GM12878 (cell line): ENCODE data around the gene GABRR3. TPM values are rescaled to one million over a fixed set of nuclear protein-coding genes. Genes with fewer than 3 reads are reported as not detected.

Experiments used
- ATAC-seq: fragments of 200-7000 bp; cut with Tn5 transposase; 3 replicates; pipeline ENCODE4 v1.9.1; 2020; ENCODE audit warnings: mild to moderate bottlenecking, moderate library complexity
- BruUV-seq: library from RNA; stranded (reverse); fragments of 400-500 nt; replicated peaks from 2 replicates; lab custom pipeline; 2021; lab: Mats Ljungman, UMichigan
- CTCF ChIA-PET: fragments of 300-600 bp; sonication (Branson Sonifier 250); formaldehyde crosslinking; extraction: SDS; loops from one replicate; lab custom pipeline; 2021; ENCODE audit warnings: inconsistent platforms; lab: Yijun Ruan, JAX
- POLR2A ChIA-PET: fragments of 350-600 bp; formaldehyde crosslinking; extraction: SDS; loops from one replicate; lab custom pipeline; 2021; ENCODE audit warnings: inconsistent platforms; lab: Charles Lee
- RAD21 ChIA-PET: fragments of 300-600 bp; sonication (Branson Sonifier 250); formaldehyde crosslinking; loops from one replicate; lab custom pipeline; 2023; ENCODE audit warnings: antibody characterized with exemption; ENCODE audit not compliant: unreplicated experiment; lab: Charles Lee
- SMC1A ChIA-PET: fragments of 300-600 bp; sonication (Branson Sonifier 250); formaldehyde crosslinking; loops from one replicate; lab custom pipeline; 2023; ENCODE audit not compliant: unreplicated experiment, uncharacterized antibody; lab: Charles Lee
- DNase-seq: peaks from one replicate; pipeline ENCODE4 v3.0.0-alpha.2; 2011; ENCODE audit warnings: low read depth, low spot score
- FAIRE-seq: peaks from 3 replicates; lab custom pipeline; 2011; peaks lifted over from hg19 to GRCh38; lab: Jason Lieb, UNC
- H2AFZ ChIP-seq: 2 replicates; pipeline ENCODE4 v1.6.0; 2011; ENCODE audit warnings: low read depth, low read length, control low read depth; ENCODE audit not compliant: control insufficient read depth
- H3K27ac ChIP-seq: 2 replicates; pipeline ENCODE4 v1.5.1; 2011; ENCODE audit warnings: control low read depth; ENCODE audit not compliant: control insufficient read depth, insufficient read depth
- H3K27me3 ChIP-seq, 2 experiments: replicated peaks in 1 of 2; 2 replicates each; pipeline versions ENCODE4 v1.6.0 to v1.6.1; 2011; ENCODE audit warnings: low read length in 1 of 2; ENCODE audit not compliant: control insufficient read depth in 2 of 2, insufficient read depth in 2 of 2
- H3K36me3 ChIP-seq, 2 experiments: 2 replicates each; pipeline ENCODE4 v1.5.1; 2011; ENCODE audit warnings: low read length in 1 of 2; ENCODE audit not compliant: control insufficient read depth in 2 of 2, insufficient read depth in 2 of 2
- H3K4me1 ChIP-seq: 2 replicates; pipeline ENCODE4 v1.6.1; 2011; ENCODE audit warnings: mild to moderate bottlenecking, low read length, moderate library complexity, mixed read lengths; ENCODE audit not compliant: control insufficient read depth, insufficient read depth
- H3K4me2 ChIP-seq: 2 replicates; pipeline ENCODE4 v1.6.0; 2011; ENCODE audit warnings: control low read depth; ENCODE audit not compliant: control insufficient read depth, insufficient read depth
- H3K4me3 ChIP-seq: fragments of 200-600 bp; sonication (generic); 2 replicates; pipeline ENCODE4 v1.5.1; 2016
- H3K79me2 ChIP-seq: 2 replicates; pipeline ENCODE4 v1.6.0; 2011; ENCODE audit warnings: low read length; ENCODE audit not compliant: control insufficient read depth, insufficient read depth
- H3K9ac ChIP-seq: 2 replicates; pipeline ENCODE4 v1.8.0; 2011; ENCODE audit warnings: low read length, control low read depth, mixed read lengths; ENCODE audit not compliant: control insufficient read depth, insufficient read depth
- H3K9me3 ChIP-seq: replicated peaks from 3 replicates; pipeline ENCODE4 v1.5.1; 2011; ENCODE audit warnings: mild to moderate bottlenecking, low read length; ENCODE audit not compliant: control insufficient read depth, insufficient read depth
- H4K20me1 ChIP-seq: 2 replicates; pipeline ENCODE4 v1.6.0; 2011; ENCODE audit not compliant: control insufficient read depth, insufficient read depth
- ASH2L ChIP-seq: fragments of 300-600, 200-600 bp; sonication (generic); IDR thresholded peaks from 2 replicates; pipeline ENCODE4 v1.6.1; 2017; ENCODE audit warnings: low read depth, mild to moderate bottlenecking, borderline replicate concordance
- E2F8 ChIP-seq: fragments of 450-650 bp; IDR thresholded peaks from 2 replicates; pipeline ENCODE4 v1.6.1; 2018; ENCODE audit warnings: mild to moderate bottlenecking, low read depth, moderate library complexity; ENCODE audit not compliant: partially characterized antibody
- ETV6 ChIP-seq, 2 experiments: fragments of 450-650 bp in 1 of 2; IDR thresholded peaks in 1 of 2; conservative IDR thresholded peaks in 1 of 2; 2 replicates each; pipeline ENCODE4 v1.6.1; 2014; ENCODE audit warnings: antibody characterized with exemption in 1 of 2, borderline replicate concordance in 1 of 2, low read depth in 1 of 2, mild to moderate bottlenecking in 1 of 2, moderate library complexity in 1 of 2
- FOXK2 ChIP-seq: fragments of 450-650 bp; IDR thresholded peaks from 2 replicates; pipeline ENCODE4 v1.6.1; 2017; ENCODE audit warnings: mild to moderate bottlenecking, moderate library complexity
- GATAD2B ChIP-seq: fragments of 450-650 bp; conservative IDR thresholded peaks from 2 replicates; pipeline ENCODE4 v1.6.1; 2017; ENCODE audit warnings: low read depth, mild to moderate bottlenecking, moderate library complexity
- IKZF2 ChIP-seq, 2 experiments: fragments of 450-650 bp; IDR thresholded peaks; 2 replicates each; pipeline ENCODE4 v1.6.1; 2017; ENCODE audit warnings: mild to moderate bottlenecking in 2 of 2, moderate library complexity in 2 of 2
- NFYB ChIP-seq: IDR thresholded peaks from 2 replicates; pipeline ENCODE4 v1.6.1; 2011; ENCODE audit warnings: low read depth, mild to moderate bottlenecking, low read length, improper control_type of control experiment, moderate library complexity; ENCODE audit not compliant: insufficient read depth
- SIN3A ChIP-seq: IDR thresholded peaks from 2 replicates; pipeline ENCODE4 v1.6.1; 2012; ENCODE audit warnings: low read depth, low read length, improper control_type of control experiment
- WGBS: methylation state at CpG from one replicate; pipeline ENCODE4 v1.1.6; 2016; ENCODE audit warnings: low lambda C conversion rate; ENCODE audit not compliant: insufficient replicate concordance, insufficient coverage; ENCODE audit errors: missing lambda C conversion rate; 5-methylcytosine and 5-hydroxymethylcytosine counted together
- in situ Hi-C: fragments of 300-500 bp; cut with MboI; formaldehyde crosslinking; loops from 9 replicates; pipeline ENCODE4 v1.14.3; 2018; ENCODE audit warnings: mixed read lengths
- intact Hi-C: fragments of 100-400 bp; cut with micrococcal nuclease; formaldehyde crosslinking; loops from one replicate; pipeline ENCODE4 v1.14.2; 2022; ENCODE audit not compliant: unreplicated experiment
- polyA plus RNA-seq, 11 experiments: library from polyadenylated mRNA; depleted of rRNA in 4 of 11; unstranded in 6 of 11; stranded (reverse) in 5 of 11; fragments of >200 nt; fragmentation: Nextera tagmentation in 4 of 11; fragmentation: Illumina TruSeq in 1 of 11; extraction: Ambion mirVana in 4 of 11; extraction: Trizol in 1 of 11; gene quantifications; 1 replicate in 1 of 11; 2 replicates in 10 of 11; pipeline versions ENCODE4 v1.2.1 to v1.2.3, GENCODE V29; 2011 to 2016; ENCODE audit warnings: inconsistent platforms in 2 of 11, missing spikeins in 2 of 11, low read depth in 1 of 11
- total RNA-seq, 4 experiments: library from RNA; depleted of rRNA in 3 of 4; stranded (reverse); fragments of >200 nt in 3 of 4; fragmentation: Illumina TruSeq in 1 of 4; extraction: Trizol in 1 of 4; gene quantifications; 2 replicates each; pipeline versions ENCODE4 v1.2.1 to v1.2.3, GENCODE V29; 2013 to 2021
- TF ChIP-seq, protein P1 (sequence below): fragments of 450-650 bp; formaldehyde crosslinking; IDR thresholded peaks from 2 replicates; pipeline ENCODE4 v1.4.0; 2020; ENCODE audit warnings: mild to moderate bottlenecking, moderate library complexity

Gene GABRR3
- total and polyA plus RNA-seq, 10 of the 15 experiments (the other 5 are each of a cell fraction or from before 2014, with no cell fraction given): not detected

DNA sequence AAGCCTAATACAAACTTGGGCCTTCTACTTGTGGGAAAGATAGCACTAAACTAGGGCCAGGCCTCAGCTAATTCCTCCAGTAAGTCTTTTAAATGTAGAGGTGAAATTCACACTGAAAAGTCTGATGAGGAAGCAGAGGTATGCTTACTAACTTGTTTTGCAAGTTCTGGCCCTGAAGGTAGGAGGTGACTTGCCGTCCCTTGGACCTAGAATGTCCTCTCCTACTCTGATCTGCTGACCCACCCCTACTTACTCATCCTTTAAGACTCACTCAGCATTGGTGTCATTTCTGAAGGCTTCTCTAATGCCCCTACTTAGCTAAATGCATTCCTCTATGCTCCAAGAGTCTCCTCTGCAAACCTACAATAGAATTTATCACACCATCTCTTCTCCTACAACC is 82.2 kb downstream of the GABRR3 start:
- Histone ChIP-seq H3K4me1 (peaks cover 8% of the 10 kb centered on the region), H3K27ac (no peak overlapping the region), H3K27me3 (no peaks in the 10 kb centered on the region), H3K9me3 (no peaks in the 10 kb centered on the region), H2AFZ (no peak overlapping the region), H3K4me3 (no peak overlapping the region), H4K20me1 (no peaks in the 10 kb centered on the region; the same call in 1 of the 2 replicates), H3K9ac (no peak overlapping the region), H3K36me3 (peaks cover 10 to 47% of the 10 kb centered on the region in 2 experiments), H3K4me2 (no peak overlapping the region), H3K79me2 (no peaks in the 10 kb centered on the region)
- intact Hi-C loops: loop anchor here (5.0 kb wide), 1 partner anchor 161 kb away; no protein-coding TSS in a partner anchor
- SMC1A ChIA-PET: interaction anchor here (0.9 to 1.2 kb wide), 2 partner anchors 9 to 16 kb away, joined by 3 to 4 read pairs; no protein-coding TSS in a partner anchor
- FAIRE-seq: no peak
- no TSS peak for BruUV-seq
- in situ Hi-C loops: no loop called here
- CTCF ChIA-PET: interaction anchor here (1.1 kb wide), 1 partner anchor 18 kb away, joined by 4 read pairs; no protein-coding TSS in a partner anchor
- RAD21 ChIA-PET: no interaction called here
- ATAC-seq: no peak
- 95% methylated on average over 1 of the region's 1 CpG for WGBS
- DNase-seq: no peak
- no peak for TF ChIP-seq E2F8
- no peak for TF ChIP-seq IKZF2 (IDR thresholded peaks at IDR 0.05)
- TF ChIP-seq GATAD2B: no peak
- POLR2A ChIA-PET: no interaction called here

- H3K36me3 ChIP-seq: peaks cover 10 to 49% of the 10 kb centered on the region in 2 experiments
- intact Hi-C loops (loop anchor here (5.0 kb wide), 1 partner anchor 160 kb away; no protein-coding TSS in a partner anchor), in situ Hi-C loops (no loop called here)
- SMC1A ChIA-PET: interaction anchor here (0.9 to 1.2 kb wide), 3 partner anchors 10 to 355 kb away, joined by 3 to 4 read pairs (median 3); no protein-coding TSS in a partner anchor
- no peaks in the 10 kb centered on the region for H4K20me1 ChIP-seq
- no peaks in the 10 kb centered on the region for H3K27me3 ChIP-seq
- H3K4me3 ChIP-seq: no peak overlapping the region
- H3K9ac ChIP-seq: no peak overlapping the region
- RAD21 ChIA-PET: no interaction called here
- CTCF ChIA-PET: no interaction called here
- DNase-seq: no peak
- peaks cover 8% of the 10 kb centered on the region for H3K4me1 ChIP-seq
- no peaks in the 10 kb centered on the region for H3K9me3 ChIP-seq
- H3K27ac ChIP-seq: no peak overlapping the region
- H3K79me2 ChIP-seq: no peaks in the 10 kb centered on the region
- ATAC-seq: no peak
- whole genome bisulfite sequencing: 98% methylated on average over 3 of the region's 3 CpGs
- no peak overlapping the region for H2AFZ ChIP-seq
- POLR2A ChIA-PET: no interaction called here
- no peak overlapping the region for H3K4me2 ChIP-seq
- no TSS peak for BruUV-seq
- no peak for FAIRE-seq
- TF ChIP-seq NFYB: no peak
- TF ChIP-seq, protein P1, sequence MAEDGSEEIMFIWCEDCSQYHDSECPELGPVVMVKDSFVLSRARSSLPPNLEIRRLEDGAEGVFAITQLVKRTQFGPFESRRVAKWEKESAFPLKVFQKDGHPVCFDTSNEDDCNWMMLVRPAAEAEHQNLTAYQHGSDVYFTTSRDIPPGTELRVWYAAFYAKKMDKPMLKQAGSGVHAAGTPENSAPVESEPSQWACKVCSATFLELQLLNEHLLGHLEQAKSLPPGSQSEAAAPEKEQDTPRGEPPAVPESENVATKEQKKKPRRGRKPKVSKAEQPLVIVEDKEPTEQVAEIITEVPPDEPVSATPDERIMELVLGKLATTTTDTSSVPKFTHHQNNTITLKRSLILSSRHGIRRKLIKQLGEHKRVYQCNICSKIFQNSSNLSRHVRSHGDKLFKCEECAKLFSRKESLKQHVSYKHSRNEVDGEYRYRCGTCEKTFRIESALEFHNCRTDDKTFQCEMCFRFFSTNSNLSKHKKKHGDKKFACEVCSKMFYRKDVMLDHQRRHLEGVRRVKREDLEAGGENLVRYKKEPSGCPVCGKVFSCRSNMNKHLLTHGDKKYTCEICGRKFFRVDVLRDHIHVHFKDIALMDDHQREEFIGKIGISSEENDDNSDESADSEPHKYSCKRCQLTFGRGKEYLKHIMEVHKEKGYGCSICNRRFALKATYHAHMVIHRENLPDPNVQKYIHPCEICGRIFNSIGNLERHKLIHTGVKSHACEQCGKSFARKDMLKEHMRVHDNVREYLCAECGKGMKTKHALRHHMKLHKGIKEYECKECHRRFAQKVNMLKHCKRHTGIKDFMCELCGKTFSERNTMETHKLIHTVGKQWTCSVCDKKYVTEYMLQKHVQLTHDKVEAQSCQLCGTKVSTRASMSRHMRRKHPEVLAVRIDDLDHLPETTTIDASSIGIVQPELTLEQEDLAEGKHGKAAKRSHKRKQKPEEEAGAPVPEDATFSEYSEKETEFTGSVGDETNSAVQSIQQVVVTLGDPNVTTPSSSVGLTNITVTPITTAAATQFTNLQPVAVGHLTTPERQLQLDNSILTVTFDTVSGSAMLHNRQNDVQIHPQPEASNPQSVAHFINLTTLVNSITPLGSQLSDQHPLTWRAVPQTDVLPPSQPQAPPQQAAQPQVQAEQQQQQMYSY (CRISPR knock-in tag): no peak
- no peak for TF ChIP-seq ASH2L
- no peak for TF ChIP-seq SIN3A
- TF ChIP-seq ETV6 (conservative IDR thresholded peaks at IDR 0.05 in 1 of 2, IDR thresholded peaks at IDR 0.05 in 1 of 2; ENCODE audit: borderline replicate concordance in 1 of 2, low read depth in 1 of 2): no peak
- no peak for TF ChIP-seq FOXK2
These were observed 82.8 kb downstream of the GABRR3 start for GRCh38 chr3:97952280-97952679.
